Caco-2 (cell line): ENCODE data around the gene OR5K3. TPM values are rescaled to one million over a fixed set of nuclear protein-coding genes. Genes with fewer than 3 reads are reported as not detected.

Experiments
- BruUV-seq: library from RNA; stranded (reverse); fragments of 400-500 nt; replicated peaks from 2 replicates; lab custom pipeline; 2021; lab: Mats Ljungman, UMichigan
- CTCF ChIA-PET: fragments of 300-600 bp; sonication (Branson Sonifier 250); formaldehyde crosslinking; loops from one replicate; lab custom pipeline; 2022; ENCODE audit warnings: antibody characterized with exemption; lab: Charles Lee
- POLR2A ChIA-PET: fragments of 300-600 bp; sonication (Branson Sonifier 250); formaldehyde crosslinking; loops from one replicate; lab custom pipeline; 2022; ENCODE audit warnings: antibody characterized with exemption; lab: Charles Lee
- DNase-seq, 2 experiments: peaks; one replicate each; pipeline versions ENCODE4 v3.0.0 to v3.0.0-alpha.2; 2020 to 2022
- H3K27me3 ChIP-seq: replicated peaks from 2 replicates; pipeline ENCODE4 v1.6.0; 2011; ENCODE audit warnings: low read length; ENCODE audit not compliant: control insufficient read depth, insufficient read depth
- H3K36me3 ChIP-seq: 2 replicates; pipeline ENCODE4 v1.5.1; 2011; ENCODE audit warnings: low read length; ENCODE audit not compliant: control insufficient read depth, insufficient read depth
- H3K4me1 ChIP-seq: fragments of 250-450 bp; sonication (Bioruptor Pico); 2 replicates; pipeline ENCODE4 v1.5.1; 2020; ENCODE audit warnings: mild to moderate bottlenecking
- H3K4me3 ChIP-seq: 2 replicates; pipeline ENCODE4 v1.5.1; 2011; ENCODE audit warnings: low read depth, mild to moderate bottlenecking, control low read depth, low read length
- H3K9me3 ChIP-seq: fragments of 250-450 bp; sonication (Bioruptor Pico); 2 replicates; pipeline ENCODE4 v1.5.1; 2020; ENCODE audit warnings: mild to moderate bottlenecking, moderate library complexity
- H3K27ac Mint-ChIP-seq: one replicate; pipeline ENCODE4 v1.8.0; 2022; ENCODE audit warnings: mixed read lengths; ENCODE audit not compliant: unreplicated experiment
- H3K27me3 Mint-ChIP-seq: one replicate; pipeline ENCODE4 v1.8.0; 2022; ENCODE audit warnings: mixed read lengths; ENCODE audit not compliant: insufficient read depth, unreplicated experiment
- H3K36me3 Mint-ChIP-seq: one replicate; pipeline ENCODE4 v1.8.0; 2022; ENCODE audit warnings: mild to moderate bottlenecking, mixed read lengths; ENCODE audit not compliant: insufficient read depth, unreplicated experiment
- H3K4me1 Mint-ChIP-seq: one replicate; pipeline ENCODE4 v1.8.0; 2022; ENCODE audit warnings: low read depth, mixed read lengths; ENCODE audit not compliant: unreplicated experiment
- H3K4me3 Mint-ChIP-seq: one replicate; pipeline ENCODE4 v1.8.0; 2022; ENCODE audit warnings: mild to moderate bottlenecking, moderate library complexity, mixed read lengths; ENCODE audit not compliant: unreplicated experiment
- H3K9me3 Mint-ChIP-seq: one replicate; pipeline ENCODE4 v1.8.0; 2022; ENCODE audit warnings: mixed read lengths; ENCODE audit not compliant: unreplicated experiment
- intact Hi-C: fragments of 100-400 bp; cut with micrococcal nuclease; formaldehyde crosslinking; loops from one replicate; pipeline ENCODE4 v1.10.0; 2022; ENCODE audit not compliant: unreplicated experiment
- total RNA-seq: library from RNA; stranded (reverse); gene quantifications from 2 replicates; pipeline ENCODE4 v1.2.3, GENCODE V29; 2022
- TF ChIP-seq, protein P1 (sequence below), 2 experiments: fragments of 200-600 bp in 1 of 2; IDR thresholded peaks; 1 replicate in 1 of 2; 2 replicates in 1 of 2; pipeline versions ENCODE4 v1.5.1 to v1.8.0; 2011 to 2022; ENCODE audit warnings: antibody characterized with exemption in 1 of 2, control low read depth in 1 of 2, inconsistent platforms in 1 of 2, low read depth in 1 of 2, low read length in 1 of 2, mild to moderate bottlenecking in 1 of 2, moderate library complexity in 1 of 2; ENCODE audit not compliant: insufficient read depth in 1 of 2, severe bottlenecking in 1 of 2, unreplicated experiment in 1 of 2

OR5K3 gene
- total RNA-seq, 1 experiment from 2014 or later: not detected

DNA sequence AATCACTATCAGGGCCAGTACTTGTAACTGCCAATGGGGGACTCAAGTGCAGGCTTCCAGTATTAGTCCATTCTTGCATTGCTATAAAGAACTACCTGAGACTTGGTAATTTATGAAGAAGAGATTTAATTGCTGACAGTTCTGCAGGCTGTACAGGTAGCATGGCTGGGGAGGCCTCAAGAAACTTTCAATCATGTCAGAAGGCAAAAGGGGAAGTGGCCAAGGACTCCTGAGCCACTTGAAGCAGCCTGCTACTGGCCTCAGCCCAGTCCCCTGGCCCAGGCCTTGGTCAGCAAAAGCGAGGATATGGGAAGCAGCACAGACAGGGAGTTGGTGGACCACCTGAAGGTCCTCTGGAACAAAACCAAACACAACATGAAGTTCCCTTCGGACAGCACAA, 43.3 kb downstream of the OR5K3 start:
- no peaks in the 10 kb centered on the region for H3K36me3 ChIP-seq
- intact Hi-C loops: no loop called here
- TF ChIP-seq, protein P1, sequence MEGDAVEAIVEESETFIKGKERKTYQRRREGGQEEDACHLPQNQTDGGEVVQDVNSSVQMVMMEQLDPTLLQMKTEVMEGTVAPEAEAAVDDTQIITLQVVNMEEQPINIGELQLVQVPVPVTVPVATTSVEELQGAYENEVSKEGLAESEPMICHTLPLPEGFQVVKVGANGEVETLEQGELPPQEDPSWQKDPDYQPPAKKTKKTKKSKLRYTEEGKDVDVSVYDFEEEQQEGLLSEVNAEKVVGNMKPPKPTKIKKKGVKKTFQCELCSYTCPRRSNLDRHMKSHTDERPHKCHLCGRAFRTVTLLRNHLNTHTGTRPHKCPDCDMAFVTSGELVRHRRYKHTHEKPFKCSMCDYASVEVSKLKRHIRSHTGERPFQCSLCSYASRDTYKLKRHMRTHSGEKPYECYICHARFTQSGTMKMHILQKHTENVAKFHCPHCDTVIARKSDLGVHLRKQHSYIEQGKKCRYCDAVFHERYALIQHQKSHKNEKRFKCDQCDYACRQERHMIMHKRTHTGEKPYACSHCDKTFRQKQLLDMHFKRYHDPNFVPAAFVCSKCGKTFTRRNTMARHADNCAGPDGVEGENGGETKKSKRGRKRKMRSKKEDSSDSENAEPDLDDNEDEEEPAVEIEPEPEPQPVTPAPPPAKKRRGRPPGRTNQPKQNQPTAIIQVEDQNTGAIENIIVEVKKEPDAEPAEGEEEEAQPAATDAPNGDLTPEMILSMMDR (IDR thresholded peaks at IDR 0.05; ENCODE audit: insufficient read depth in 1 of 2, low read depth in 1 of 2, low read length in 1 of 2, severe bottlenecking in 1 of 2, unreplicated experiment in 1 of 2): no peak
- H3K27me3 ChIP-seq: no peaks in the 10 kb centered on the region
- H3K4me1 ChIP-seq: no peaks in the 10 kb centered on the region
- peaks cover 12% of the 10 kb centered on the region; the same call in 1 of the 2 replicates for H3K9me3 ChIP-seq
- H3K36me3 Mint-ChIP-seq: no peaks in the 10 kb centered on the region
- no peak overlapping the region for H3K4me3 ChIP-seq
- no peak overlapping the region for H3K27ac Mint-ChIP-seq
- no peaks in the 10 kb centered on the region for H3K4me1 Mint-ChIP-seq
- no TSS peak for BruUV-seq
- H3K9me3 Mint-ChIP-seq: peaks cover 21% of the 10 kb centered on the region
- H3K4me3 Mint-ChIP-seq: no peak overlapping the region
- no peak for DNase-seq
- ChIA-PET CTCF (no interaction called here), POLR2A (no interaction called here)
- no peaks in the 10 kb centered on the region for H3K27me3 Mint-ChIP-seq

DNA sequence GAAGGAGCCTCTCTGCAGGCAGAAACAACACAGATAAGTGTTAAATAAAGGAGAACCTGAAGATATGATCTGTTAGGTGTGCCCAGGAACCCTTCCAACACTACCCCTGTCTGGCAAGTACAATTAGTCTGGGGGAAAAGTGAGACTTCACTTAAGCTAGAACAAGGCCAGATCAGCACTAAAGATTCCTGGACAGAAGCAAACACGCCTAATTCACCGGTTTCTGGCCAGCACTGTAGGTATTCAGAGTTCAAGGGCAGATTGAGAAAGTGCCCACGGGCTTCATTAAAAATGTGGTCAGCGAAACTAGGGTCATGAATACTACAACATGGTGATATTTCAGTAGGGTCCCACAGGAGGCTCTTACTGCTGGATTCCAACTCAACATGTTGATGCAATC, 43.9 kb downstream of the OR5K3 start:
- Histone ChIP-seq H3K4me3 (no peak overlapping the region), H3K27me3 (no peaks in the 10 kb centered on the region), H3K4me1 (no peaks in the 10 kb centered on the region), H3K36me3 (no peaks in the 10 kb centered on the region), H3K9me3 (peaks cover 9% of the 10 kb centered on the region; the same call in 1 of the 2 replicates)
- ChIA-PET POLR2A (no interaction called here), CTCF (no interaction called here)
- intact Hi-C loops: no loop called here
- no peaks in the 10 kb centered on the region for H3K27me3 Mint-ChIP-seq
- TF ChIP-seq, protein P1 (IDR thresholded peaks at IDR 0.05; ENCODE audit: insufficient read depth in 1 of 2, low read depth in 1 of 2, low read length in 1 of 2, severe bottlenecking in 1 of 2, unreplicated experiment in 1 of 2): no peak
- no peaks in the 10 kb centered on the region for H3K4me1 Mint-ChIP-seq
- peaks cover 15% of the 10 kb centered on the region for H3K9me3 Mint-ChIP-seq
- no peak overlapping the region for H3K4me3 Mint-ChIP-seq
- no peak for DNase-seq
- H3K27ac Mint-ChIP-seq: no peak overlapping the region
- no TSS peak for BruUV-seq
- H3K36me3 Mint-ChIP-seq: no peaks in the 10 kb centered on the region

DNA sequence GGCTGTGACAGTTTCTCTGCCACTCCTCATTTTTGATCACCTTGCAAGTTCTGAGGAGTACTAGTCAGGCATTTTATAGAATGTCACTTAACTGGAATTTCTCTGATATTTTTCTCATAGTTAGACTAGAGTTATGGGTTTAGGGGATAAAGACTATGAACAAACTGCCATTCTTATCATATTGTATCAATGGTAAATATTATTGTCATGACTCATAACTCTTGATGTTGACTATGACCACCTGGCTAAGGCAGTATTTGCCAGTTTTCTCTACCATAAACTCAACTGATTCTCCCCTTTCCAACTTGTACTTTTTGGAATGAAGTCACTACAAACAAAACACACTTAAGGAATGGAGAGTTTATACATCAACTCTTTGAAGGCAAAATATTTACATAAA, 49.8 kb downstream of the OR5K3 start:
- Histone ChIP-seq H3K4me1 (0 out of 2 replicates have a peak, but pooled peaks cover 4% of the 10 kb centered on the region), H3K9me3 (no peaks in the 10 kb centered on the region), H3K36me3 (no peaks in the 10 kb centered on the region), H3K27me3 (no peaks in the 10 kb centered on the region), H3K4me3 (no peak overlapping the region)
- Mint-ChIP-seq H3K4me3 (no peak overlapping the region), H3K4me1 (no peaks in the 10 kb centered on the region), H3K27ac (no peak overlapping the region), H3K27me3 (peaks cover 2% of the 10 kb centered on the region), H3K9me3 (no peaks in the 10 kb centered on the region), H3K36me3 (no peaks in the 10 kb centered on the region)
- DNase-seq: no peak
- CTCF ChIA-PET: no interaction called here
- intact Hi-C loops: no loop called here
- TF ChIP-seq, protein P1 (IDR thresholded peaks at IDR 0.05; ENCODE audit: insufficient read depth in 1 of 2, low read depth in 1 of 2, low read length in 1 of 2, severe bottlenecking in 1 of 2, unreplicated experiment in 1 of 2): no peak
- POLR2A ChIA-PET: no interaction called here
- no TSS peak for BruUV-seq

Other genes starting within 250 kb of the OR5K3 start
- not detected in 2 replicates for gene OR5H14, start 243.2 kb upstream of the OR5K3 start, total RNA-seq
- not detected in 2 replicates for gene OR5H15, start 224.0 kb upstream of the OR5K3 start, total RNA-seq
- not detected in 2 replicates for gene OR5H6, start 126.4 kb upstream of the OR5K3 start, total RNA-seq
- gene OR5H2, start 108.2 kb upstream of the OR5K3 start, total RNA-seq: not detected in 2 replicates
- gene OR5K4, start 36.8 kb upstream of the OR5K3 start, total RNA-seq: not detected in 2 replicates
- gene OR5K1, start 72.5 kb downstream of the OR5K3 start, total RNA-seq: not detected in 2 replicates
- not detected in 2 replicates for gene OR5K2, start 107.0 kb downstream of the OR5K3 start, total RNA-seq
- gene CLDND1, start 132.2 kb downstream of the OR5K3 start, total RNA-seq: 56.0 TPM in 2 replicates
- gene GPR15, start 141.3 kb downstream of the OR5K3 start, total RNA-seq: not detected in 2 replicates
- gene CPOX, start 202.9 kb downstream of the OR5K3 start, total RNA-seq: 24.2 and 25.0 TPM in 2 replicates